HG03135 (cell line): Measurements from ENCODE around the gene SMIM36.
A peak's percentile ranks its signal among the peaks of the same experiment; 100 is the strongest.
"Not testable (repeated sequence)": the region's sequence is repeated elsewhere in the genome, so short reads cannot be mapped to it uniquely, and the experiment has no call there.

ENCODE experiments used
- ATAC-seq: cut with Tn5 transposase; IDR thresholded peaks from one replicate; pipeline ENCODE4 v1.9.1; 2021; ENCODE audit warnings: mild to moderate bottlenecking, moderate library complexity; ENCODE audit not compliant: unreplicated experiment

Gene SMIM36

DNA sequence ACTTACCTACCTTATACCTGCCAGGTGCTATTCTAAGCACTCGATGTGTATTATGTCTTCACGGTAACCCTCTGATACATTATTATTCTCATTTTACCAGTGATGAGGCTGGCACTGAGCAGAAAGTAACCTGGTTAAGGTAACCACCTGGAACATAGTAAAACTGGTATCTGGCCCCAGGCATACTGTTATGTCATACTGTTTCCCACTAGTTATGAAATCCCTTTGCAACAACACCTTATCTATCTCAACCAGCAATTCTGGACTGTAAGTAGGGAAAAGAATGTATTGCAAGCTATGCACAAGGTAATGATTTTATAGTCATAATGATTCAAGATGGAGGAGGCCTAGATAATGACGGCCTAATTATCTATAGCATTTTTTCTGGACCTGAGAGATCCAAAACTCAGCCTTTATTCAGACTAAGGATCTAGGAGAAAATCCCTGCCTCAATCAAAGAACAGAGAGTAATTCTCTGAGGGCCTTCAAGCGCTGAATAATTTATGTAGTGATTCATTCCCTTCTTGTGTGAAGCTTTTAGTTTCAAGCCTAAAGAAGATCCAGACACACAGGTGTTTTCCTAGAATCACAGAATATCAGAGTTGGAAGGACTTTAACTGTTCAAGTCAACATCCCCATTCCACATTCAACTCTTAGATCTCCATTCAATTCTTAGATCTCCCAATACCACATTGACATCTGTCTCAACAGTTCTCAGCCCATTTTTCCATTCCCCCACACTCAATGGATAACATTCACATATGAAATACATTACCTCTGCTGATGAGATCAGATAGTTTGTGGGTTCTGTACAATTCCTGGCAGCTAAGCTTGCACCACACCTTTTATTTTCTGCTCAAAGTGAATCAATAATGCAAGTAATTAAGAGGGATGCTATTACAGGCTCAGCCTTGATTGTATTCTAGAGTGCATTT lies 74.8 kb downstream of the SMIM36 start:
- peak; percentile 13 for ATAC-seq

- ATAC-seq: no peak
These were observed 75.8 kb downstream of the SMIM36 start for GRCh38 chr17:55435408-55435807.

GRCh38 chr17:55434721-55435120 lies 76.5 kb downstream of the SMIM36 start:
- no peak for ATAC-seq

GRCh38 chr17:55433629-55434422 lies 77.4 kb downstream of the SMIM36 start:
- no peak for ATAC-seq

- no peak for ATAC-seq
These were observed 78.1 kb downstream of the SMIM36 start for GRCh38 chr17:55433029-55433628.

DNA sequence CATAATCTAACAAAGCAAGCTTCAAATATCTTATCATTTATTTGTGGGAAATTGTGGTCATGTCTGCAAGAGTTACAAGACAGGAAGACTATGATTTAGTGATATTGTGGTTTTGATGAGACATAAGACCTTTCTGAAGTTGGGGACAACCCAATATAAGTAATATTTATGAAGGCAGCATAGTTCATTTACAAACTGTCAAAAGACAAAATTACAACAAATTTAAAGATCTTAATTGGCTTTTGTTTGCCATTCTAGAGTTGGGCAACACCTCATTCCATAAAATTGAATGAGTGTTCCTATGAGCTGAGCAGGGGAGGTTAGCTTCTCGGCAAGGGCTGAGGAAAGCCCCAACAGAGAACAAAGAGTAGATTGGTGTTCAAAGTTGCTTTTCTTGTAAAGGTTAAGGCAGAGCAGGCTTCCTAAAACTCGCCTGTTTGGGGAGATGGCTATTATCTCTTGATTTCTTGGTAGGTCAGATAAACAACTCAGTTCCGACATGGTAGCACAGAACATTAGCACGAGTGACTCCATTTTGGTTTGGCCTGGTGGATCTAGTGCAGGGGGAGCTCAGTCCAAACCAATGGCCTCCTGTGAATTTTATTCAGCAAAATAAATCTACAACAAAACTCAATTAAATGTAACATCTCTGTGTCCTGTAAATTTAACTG lies 78.8 kb downstream of the SMIM36 start:
- no peak for ATAC-seq

DNA sequence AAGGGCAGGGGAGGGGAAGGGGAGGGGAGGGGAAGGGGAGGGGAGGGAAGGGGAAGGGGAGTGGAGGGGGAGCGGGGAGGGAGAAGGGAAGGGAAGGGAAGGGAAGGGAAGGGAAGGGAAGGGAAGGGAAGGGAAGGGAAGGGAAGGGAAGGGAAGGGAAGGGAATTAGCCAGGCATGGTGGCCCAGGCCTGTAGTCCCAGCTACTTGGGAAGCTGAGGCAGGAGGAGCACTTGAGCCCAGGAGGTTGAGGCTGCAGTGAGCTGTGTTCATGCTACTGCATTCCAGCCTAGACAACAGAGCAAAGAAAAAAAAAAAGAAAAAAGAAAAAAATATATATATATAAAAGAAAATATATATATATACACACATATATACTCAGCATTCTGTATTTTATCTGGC lies 79.3 kb downstream of the SMIM36 start:
- ATAC-seq: not testable (repeated sequence)

- ATAC-seq: no peak
These were observed 80.5 kb downstream of the SMIM36 start for GRCh38 chr17:55430541-55431288.

DNA sequence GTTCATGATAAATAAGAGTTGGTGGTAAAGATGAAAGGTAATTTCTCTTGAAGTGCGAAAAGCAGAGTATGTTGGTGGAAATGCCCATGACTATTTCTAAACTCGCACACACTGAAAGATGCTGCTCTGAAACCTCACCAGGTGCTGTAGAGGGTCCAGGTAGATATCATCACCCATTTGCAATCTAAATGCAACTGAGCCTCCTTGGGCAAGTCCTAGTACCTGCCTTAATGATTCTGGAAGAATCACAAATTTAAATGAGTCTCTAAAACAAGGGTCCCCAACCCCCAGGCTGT lies 83.7 kb downstream of the SMIM36 start:
- no peak for ATAC-seq

DNA sequence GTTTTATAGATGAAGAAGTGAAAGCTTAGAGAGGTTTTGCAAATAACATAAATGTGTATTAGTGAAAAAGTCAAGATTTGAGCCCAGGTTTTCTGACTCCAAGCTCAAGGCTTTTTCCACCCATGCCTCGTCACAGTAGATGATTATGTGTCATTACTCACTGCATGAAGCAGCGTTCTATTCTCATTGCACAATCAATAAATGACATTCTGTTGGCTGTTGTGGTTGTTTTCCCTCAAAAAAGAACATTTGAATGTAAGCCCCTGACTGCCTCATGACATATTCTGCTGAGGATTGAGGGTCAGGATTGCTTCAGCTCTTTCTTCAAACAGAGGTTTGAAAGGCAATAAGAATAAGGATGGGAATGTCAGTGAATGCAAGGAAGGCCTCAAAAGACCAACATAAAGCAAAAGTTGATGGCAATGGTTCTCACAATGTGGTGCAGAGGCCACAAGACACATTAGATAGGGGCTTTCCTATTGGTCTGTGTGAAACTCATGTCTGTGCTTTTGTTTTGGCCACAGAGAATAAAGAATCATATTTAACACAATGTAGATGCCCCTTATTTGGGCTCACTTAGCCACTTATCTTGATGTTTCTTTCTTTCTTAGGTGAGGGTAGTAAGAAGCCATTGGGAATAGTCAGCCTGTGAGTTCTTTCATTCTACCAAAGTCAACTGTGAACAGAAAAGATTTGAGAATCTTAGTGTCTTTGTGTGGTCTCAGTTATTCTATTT lies 84.2 kb downstream of the SMIM36 start:
- no peak for ATAC-seq

GRCh38 chr17:55424893-55425540 lies 86.2 kb downstream of the SMIM36 start:
- no peak for ATAC-seq

GRCh38 chr17:55423535-55423934 lies 87.7 kb downstream of the SMIM36 start:
- no peak for ATAC-seq

- ATAC-seq: not testable (repeated sequence)
These were observed 88.5 kb downstream of the SMIM36 start for GRCh38 chr17:55422828-55423164.

DNA sequence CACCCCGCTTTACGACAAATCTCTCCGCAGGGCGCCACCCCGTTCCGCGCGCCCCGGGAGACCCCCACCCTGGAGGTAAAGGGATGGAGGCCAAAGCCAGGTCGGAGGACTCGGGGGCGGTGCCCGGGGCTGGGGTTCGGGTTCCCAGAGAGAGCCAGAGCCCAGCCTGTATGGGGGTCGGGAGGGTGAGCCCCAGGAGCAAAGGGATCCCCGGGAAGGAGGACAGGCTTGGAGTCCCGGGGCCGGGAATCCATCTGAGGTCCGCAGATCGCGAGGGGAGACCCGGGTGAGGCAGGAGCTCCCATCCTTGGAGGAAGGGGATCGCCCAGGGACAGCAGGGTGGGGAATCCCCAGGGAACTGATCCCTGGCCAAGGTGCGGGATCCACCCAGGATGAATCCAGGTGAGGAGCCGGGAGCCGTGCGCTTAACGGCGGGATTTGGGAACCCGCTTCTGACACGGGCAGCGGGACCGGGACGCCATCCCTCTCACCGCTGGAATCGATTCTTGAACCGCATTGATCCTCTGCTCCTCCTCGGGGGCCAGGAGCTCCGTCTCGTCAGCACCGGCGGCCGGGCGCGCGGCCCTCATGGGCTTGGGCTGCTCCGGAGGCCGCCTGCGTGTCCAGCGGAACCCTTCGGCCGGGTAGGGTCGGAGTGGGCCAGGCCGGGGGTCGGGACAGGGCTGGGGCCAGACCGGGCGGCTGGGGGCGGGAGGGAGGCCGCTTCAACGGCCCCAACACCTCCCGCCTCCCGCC lies 89.9 kb downstream of the SMIM36 start, which contains the start of gene MMD:
MMD (minus strand) TSS at position 657 of the 756 bp plus-strand sequence; CDS start at position 517, 140 bp downstream.
- peak; percentile 30 for ATAC-seq

DNA sequence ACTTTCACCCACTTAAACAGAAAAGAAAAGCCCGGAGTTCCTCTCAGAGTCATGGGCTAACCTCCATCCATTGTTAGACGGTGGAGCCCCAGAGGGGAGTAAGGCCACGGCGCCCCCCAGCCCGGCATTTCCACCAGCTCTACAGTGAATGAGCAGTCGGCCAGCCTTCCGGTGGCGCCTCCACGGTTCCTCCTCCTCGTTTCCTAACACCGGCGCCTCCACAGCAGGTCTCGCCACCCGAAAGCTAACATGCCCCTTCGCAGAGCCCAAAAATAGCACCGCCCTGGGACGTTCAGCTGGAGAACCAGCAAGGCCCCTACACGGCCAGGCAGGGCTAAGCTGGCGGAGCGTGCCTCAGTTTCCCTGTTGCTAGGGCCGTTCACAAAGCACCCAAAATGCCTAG lies 90.5 kb downstream of the SMIM36 start:
- no peak for ATAC-seq

DNA sequence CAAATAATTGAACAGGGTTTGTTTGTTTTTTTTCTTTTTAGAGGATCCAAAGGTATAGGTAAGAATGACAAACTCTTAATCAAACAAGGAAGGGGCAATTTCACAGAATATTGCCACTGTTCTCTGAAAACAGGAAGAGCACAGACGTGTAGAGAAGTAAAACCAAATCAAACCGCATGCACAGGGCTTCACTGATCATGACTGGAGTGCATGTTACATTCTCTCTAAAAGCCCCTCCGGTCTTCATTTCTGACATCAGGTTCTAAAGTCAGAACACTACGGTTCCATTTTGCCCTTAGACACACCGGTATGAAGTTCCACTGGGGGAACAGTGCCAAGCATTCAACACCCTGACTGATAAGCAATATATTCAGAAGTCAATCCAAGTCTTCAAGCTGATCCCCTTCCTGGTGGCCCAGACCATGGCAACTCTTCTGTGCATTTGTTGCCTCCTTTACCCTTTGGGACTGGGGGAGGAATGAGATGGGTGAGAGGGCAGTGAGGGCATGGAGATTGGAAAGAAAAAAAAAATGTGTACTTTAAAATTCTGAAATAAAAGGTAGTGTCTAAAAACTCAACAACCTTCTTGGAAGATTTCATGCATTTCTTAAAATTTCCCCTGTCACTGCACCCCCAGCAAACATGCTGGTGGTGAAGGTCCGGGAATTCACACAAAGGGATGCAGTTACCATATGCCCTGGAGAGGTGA lies 91.0 kb downstream of the SMIM36 start:
- ATAC-seq: peak; percentile 34

- ATAC-seq: no peak
These were observed 92.6 kb downstream of the SMIM36 start for GRCh38 chr17:55418369-55419268.
